CD14-positive monocyte (primary cell): ENCODE measurements around the gene CRYBA4. TPM values are rescaled to one million over a fixed set of nuclear protein-coding genes. Genes with fewer than 3 reads are reported as not detected.

Source experiments
- DNase-seq, 3 donors: peaks; one replicate each; pipeline ENCODE4 v3.0.0-alpha.2; 2011 to 2022
- H2AFZ ChIP-seq: 2 replicates; pipeline ENCODE4 v1.6.0; 2012; ENCODE audit warnings: mild to moderate bottlenecking, low read depth, low read length, inconsistent platforms; ENCODE audit not compliant: insufficient read depth, poor library complexity, severe bottlenecking
- H3K27ac ChIP-seq, 2 donors: 1 replicate in 1 of 2; 2 replicates in 1 of 2; pipeline ENCODE4 v1.5.1; 2012 to 2013; ENCODE audit warnings: low read length in 2 of 2, control low read depth in 1 of 2, inconsistent platforms in 1 of 2, low read depth in 1 of 2, mild to moderate bottlenecking in 1 of 2
- H3K27me3 ChIP-seq, 2 donors: one replicate each; pipeline versions ENCODE4 v1.6.0 to v1.6.1; 2011 to 2013; ENCODE audit warnings: low read length in 2 of 2; ENCODE audit not compliant: control insufficient read depth in 2 of 2, insufficient read depth in 2 of 2
- H3K36me3 ChIP-seq, 2 donors: replicated peaks in 1 of 2; 1 replicate in 1 of 2; 2 replicates in 1 of 2; pipeline versions ENCODE4 v1.5.1 to v1.6.1; 2012 to 2013; ENCODE audit warnings: low read length in 2 of 2, control low read depth in 1 of 2, inconsistent platforms in 1 of 2, mild to moderate bottlenecking in 1 of 2; ENCODE audit not compliant: insufficient read depth in 2 of 2, control insufficient read depth in 1 of 2
- H3K4me1 ChIP-seq, 2 donors: 1 replicate in 1 of 2; 2 replicates in 1 of 2; pipeline versions ENCODE4 v1.5.1 to v1.6.1; 2012 to 2013; ENCODE audit warnings: low read length in 2 of 2, control low read depth in 1 of 2, inconsistent platforms in 1 of 2, mild to moderate bottlenecking in 1 of 2, moderate library complexity in 1 of 2; ENCODE audit not compliant: insufficient read depth in 2 of 2, control insufficient read depth in 1 of 2
- H3K4me2 ChIP-seq: replicated peaks from 2 replicates; pipeline ENCODE3; 2012; ENCODE audit warnings: low read length, moderate library complexity, mild to moderate bottlenecking; ENCODE audit not compliant: poor library complexity, severe bottlenecking; ENCODE audit errors: extremely low read depth
- H3K4me3 ChIP-seq, 3 experiments: fragments of 200-600 bp in 1 of 3; sonication (generic) in 1 of 3; replicated peaks in 1 of 3; 1 replicate in 2 of 3; 2 replicates in 1 of 3; pipeline ENCODE4 v1.5.1; 2011 to 2013; ENCODE audit warnings: low read length in 3 of 3, mild to moderate bottlenecking in 3 of 3, control low read depth in 2 of 3, low read depth in 2 of 3, inconsistent platforms in 1 of 3, moderate library complexity in 1 of 3
- H3K79me2 ChIP-seq: 2 replicates; pipeline ENCODE4 v1.6.0; 2012; ENCODE audit warnings: mild to moderate bottlenecking, control low read depth, inconsistent platforms, low read length, moderate library complexity; ENCODE audit not compliant: insufficient read depth
- H3K9ac ChIP-seq: 2 replicates; pipeline ENCODE4 v1.6.0; 2017; ENCODE audit warnings: low read length, mild to moderate bottlenecking; ENCODE audit not compliant: insufficient read depth, poor library complexity, severe bottlenecking
- H3K9me3 ChIP-seq, 2 donors: replicated peaks in 1 of 2; 1 replicate in 1 of 2; 2 replicates in 1 of 2; pipeline versions ENCODE4 v1.5.1 to v1.6.1; 2012 to 2013; ENCODE audit warnings: low read length in 2 of 2, control low read depth in 1 of 2; ENCODE audit not compliant: control insufficient read depth in 1 of 2, insufficient read depth in 1 of 2
- H4K20me1 ChIP-seq: 2 replicates; pipeline ENCODE4 v1.6.0; 2012; ENCODE audit warnings: mild to moderate bottlenecking, low read length, control low read depth, moderate library complexity; ENCODE audit not compliant: insufficient read depth
- H3K27ac Mint-ChIP-seq, 7 donors: one replicate each; pipeline ENCODE4 v1.8.0; 2020; ENCODE audit warnings: mild to moderate bottlenecking in 7 of 7, mixed read lengths in 7 of 7, moderate library complexity in 6 of 7, inconsistent platforms in 2 of 7
- H3K27me3 Mint-ChIP-seq, 3 donors: one replicate each; pipeline ENCODE4 v1.8.0; 2021 to 2022; ENCODE audit warnings: low read depth in 3 of 3, mild to moderate bottlenecking in 3 of 3, mixed read lengths in 3 of 3, moderate library complexity in 3 of 3, inconsistent platforms in 1 of 3
- H3K36me3 Mint-ChIP-seq, 2 donors: one replicate each; pipeline ENCODE4 v1.8.0; 2020; ENCODE audit warnings: mixed read lengths in 2 of 2, inconsistent platforms in 1 of 2, mild to moderate bottlenecking in 1 of 2
- H3K4me1 Mint-ChIP-seq: one replicate; pipeline ENCODE4 v1.8.0; 2020; ENCODE audit warnings: mild to moderate bottlenecking, mixed read lengths
- H3K4me3 Mint-ChIP-seq, 2 donors: one replicate each; pipeline ENCODE4 v1.8.0; 2020; ENCODE audit warnings: mild to moderate bottlenecking in 2 of 2, mixed read lengths in 2 of 2, moderate library complexity in 1 of 2
- H3K9me3 Mint-ChIP-seq, 7 donors: one replicate each; pipeline ENCODE4 v1.8.0; 2020 to 2022; ENCODE audit warnings: mixed read lengths in 7 of 7, mild to moderate bottlenecking in 6 of 7, moderate library complexity in 6 of 7, inconsistent platforms in 2 of 7
- CTCF ChIP-seq: fragments of 200-600 bp; IDR thresholded peaks from one replicate; pipeline ENCODE4 v1.8.0; 2022; ENCODE audit warnings: antibody characterized with exemption, mild to moderate bottlenecking
- WGBS: methylation state at CpG from one replicate; pipeline ENCODE4 v1.1.5; 2013; ENCODE audit warnings: missing lambda C conversion rate; ENCODE audit not compliant: insufficient coverage; 5-methylcytosine and 5-hydroxymethylcytosine counted together
- intact Hi-C, 2 donors: fragments of 100-400 bp; cut with micrococcal nuclease; formaldehyde crosslinking; loops; one replicate each; pipeline versions ENCODE4 v1.15.0 to v1.15.1; 2023
- polyA plus RNA-seq, 3 donors: library from polyadenylated mRNA; depleted of rRNA in 1 of 3; unstranded in 2 of 3; stranded (reverse) in 1 of 3; fragments of 300-500 nt in 2 of 3; fragments of >200 nt in 1 of 3; fragmentation: Illumina TruSeq in 2 of 3; gene quantifications; 1 replicate in 2 of 3; 2 replicates in 1 of 3; pipeline ENCODE4 v1.2.3, GENCODE V29; 2012 to 2021

Gene CRYBA4
- polyA plus RNA-seq, 3 donors, result not detected

DNA sequence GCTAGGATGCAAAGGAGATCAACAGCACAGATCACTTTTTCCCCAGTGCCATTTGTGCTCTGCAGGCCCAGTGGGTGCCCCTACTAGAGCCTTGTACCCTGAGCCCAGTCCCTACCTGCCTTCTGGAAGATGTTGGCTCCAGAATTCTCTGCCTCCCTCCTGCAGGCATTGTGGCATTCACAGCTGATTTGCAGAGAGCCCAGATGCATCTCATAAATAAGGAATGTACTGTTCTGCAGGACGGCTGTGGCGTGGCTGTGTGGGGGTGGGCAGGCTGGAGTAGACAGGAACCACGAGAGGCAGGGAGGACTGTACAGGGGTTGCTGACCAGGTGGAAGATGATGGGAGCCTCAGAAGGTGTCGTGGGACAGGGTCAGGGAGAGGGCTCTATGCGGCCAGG, 24.4 kb downstream of the CRYBA4 start:
- H3K9me3 Mint-ChIP-seq, result no peaks in the 10 kb centered on the region
- Histone ChIP-seq H3K27me3 (no peaks in the 10 kb centered on the region), H4K20me1 (no peaks in the 10 kb centered on the region), H3K27ac (no peak overlapping the region), H3K4me3 (no peak overlapping the region), H3K36me3 (no peaks in the 10 kb centered on the region), H3K4me2 (no peak overlapping the region), H3K4me1 (peaks cover 40 to 46% of the 10 kb centered on the region in 2 donors), H3K79me2 (no peaks in the 10 kb centered on the region), H3K9ac (no peak overlapping the region), H3K9me3 (no peaks in the 10 kb centered on the region), H2AFZ (no peak overlapping the region)
- no peak overlapping the region for H3K4me3 Mint-ChIP-seq
- 91% methylated on average over 5 of the region's 5 CpGs for WGBS
- no peaks in the 10 kb centered on the region for H3K36me3 Mint-ChIP-seq
- peaks cover 60% of the 10 kb centered on the region for H3K4me1 Mint-ChIP-seq
- TF ChIP-seq CTCF, result no peak
- DNase-seq, result no peak
- H3K27ac Mint-ChIP-seq, result no peak overlapping the region
- H3K27me3 Mint-ChIP-seq, result peaks cover 0 to 8% (median 2%) of the 10 kb centered on the region in 3 donors
- intact Hi-C loops, result no loop called here

- Mint-ChIP-seq H3K4me1 (peaks cover 61% of the 10 kb centered on the region), H3K27ac (peak overlapping the region in 3 of 7 donors; percentile 88 to 91 (median 88)), H3K27me3 (peaks cover 0 to 3% (median 1%) of the 10 kb centered on the region in 3 donors), H3K36me3 (no peaks in the 10 kb centered on the region), H3K4me3 (peak overlapping the region; percentile 12 to 69), H3K9me3 (no peaks in the 10 kb centered on the region)
- H2AFZ ChIP-seq, result peak overlapping the region; percentile 60
- DNase-seq, result no peak
- TF ChIP-seq CTCF, result no peak
- peak overlapping the region in 1 of 3 experiments; percentile 58 for H3K4me3 ChIP-seq
- no peaks in the 10 kb centered on the region for H3K9me3 ChIP-seq
- peak overlapping the region; percentile 38 for H3K9ac ChIP-seq
- H4K20me1 ChIP-seq, result no peaks in the 10 kb centered on the region
- intact Hi-C loops, result no loop called here
- H3K79me2 ChIP-seq, result no peaks in the 10 kb centered on the region
- no peaks in the 10 kb centered on the region for H3K36me3 ChIP-seq
- 10% methylated on average over 14 of the region's 17 CpGs for WGBS
- peak overlapping the region; percentile 11 to 77 for H3K27ac ChIP-seq
- peaks cover 46 to 54% of the 10 kb centered on the region in 2 donors for H3K4me1 ChIP-seq
- H3K27me3 ChIP-seq, result no peaks in the 10 kb centered on the region
- peak overlapping the region; percentile 60 for H3K4me2 ChIP-seq
Measured at GRCh38 chr22:26648011-26648497, 26.3 kb downstream of the CRYBA4 start.
